B cell (primary cell): ENCODE results near the gene SELENOF.

Experiments
- EZH2 ChIP-seq: IDR thresholded peaks from 2 replicates; pipeline ENCODE4 v1.6.1; 2012; ENCODE audit warnings: borderline replicate concordance, low read depth, mild to moderate bottlenecking, moderate library complexity, low read length; ENCODE audit not compliant: insufficient read depth, poor library complexity, severe bottlenecking
- TF ChIP-seq, protein P1 (sequence below): fragments of 200-600 bp; IDR thresholded peaks from one replicate; pipeline ENCODE4 v1.8.0; 2022; ENCODE audit warnings: antibody characterized with exemption, mild to moderate bottlenecking

DNA sequence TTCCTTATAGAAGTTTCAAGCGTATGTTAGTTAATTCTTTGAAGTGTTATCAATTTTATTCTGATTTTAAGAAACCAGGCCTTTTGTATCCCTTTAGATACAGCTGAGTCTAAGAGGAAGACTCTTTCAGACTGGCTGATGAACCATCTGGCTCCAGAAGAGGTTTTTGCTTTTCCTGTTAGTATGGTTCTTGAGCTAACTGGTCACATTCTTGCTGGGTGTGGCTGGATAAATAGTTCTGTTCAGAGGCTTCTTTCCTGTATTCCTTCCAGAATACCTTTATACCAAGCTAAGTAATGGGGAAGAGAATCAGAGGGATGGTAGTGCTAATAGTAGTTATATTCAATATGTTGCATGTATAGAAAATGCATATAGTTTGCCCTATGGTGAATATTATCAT lies 13.0 kb upstream of the SELENOF start:
- TF ChIP-seq, protein P1, sequence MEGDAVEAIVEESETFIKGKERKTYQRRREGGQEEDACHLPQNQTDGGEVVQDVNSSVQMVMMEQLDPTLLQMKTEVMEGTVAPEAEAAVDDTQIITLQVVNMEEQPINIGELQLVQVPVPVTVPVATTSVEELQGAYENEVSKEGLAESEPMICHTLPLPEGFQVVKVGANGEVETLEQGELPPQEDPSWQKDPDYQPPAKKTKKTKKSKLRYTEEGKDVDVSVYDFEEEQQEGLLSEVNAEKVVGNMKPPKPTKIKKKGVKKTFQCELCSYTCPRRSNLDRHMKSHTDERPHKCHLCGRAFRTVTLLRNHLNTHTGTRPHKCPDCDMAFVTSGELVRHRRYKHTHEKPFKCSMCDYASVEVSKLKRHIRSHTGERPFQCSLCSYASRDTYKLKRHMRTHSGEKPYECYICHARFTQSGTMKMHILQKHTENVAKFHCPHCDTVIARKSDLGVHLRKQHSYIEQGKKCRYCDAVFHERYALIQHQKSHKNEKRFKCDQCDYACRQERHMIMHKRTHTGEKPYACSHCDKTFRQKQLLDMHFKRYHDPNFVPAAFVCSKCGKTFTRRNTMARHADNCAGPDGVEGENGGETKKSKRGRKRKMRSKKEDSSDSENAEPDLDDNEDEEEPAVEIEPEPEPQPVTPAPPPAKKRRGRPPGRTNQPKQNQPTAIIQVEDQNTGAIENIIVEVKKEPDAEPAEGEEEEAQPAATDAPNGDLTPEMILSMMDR: no peak
- TF ChIP-seq EZH2: no peak
